Natural killer cell (primary cell): ENCODE data around the gene SMIM20. TPM values are rescaled to one million over a fixed set of nuclear protein-coding genes. Genes with fewer than 3 reads are reported as not detected.
"Not testable (repeated sequence)": the region's sequence is repeated elsewhere in the genome, so short reads cannot be mapped to it uniquely, and the experiment has no call there.

Experiments used
- ATAC-seq, 3 donors: fragments of 150-1000 bp in 2 of 3; fragments of 200-7000 bp in 1 of 3; cut with Tn5 transposase; 1 replicate in 1 of 3; 2 replicates in 2 of 3; pipeline ENCODE4 v1.10.0; 2021; ENCODE audit warnings: mild to moderate bottlenecking in 2 of 3, moderate library complexity in 2 of 3
- DNase-seq, 2 donors: peaks; one replicate each; pipeline versions ENCODE4 v3.0.0 to v3.0.0-alpha.2; 2013 to 2021; ENCODE audit warnings: mixed read lengths in 1 of 2
- H3K27ac ChIP-seq: one replicate; pipeline ENCODE4 v1.5.1; 2013; ENCODE audit warnings: mild to moderate bottlenecking, low read length
- H3K27me3 ChIP-seq: one replicate; pipeline ENCODE4 v1.6.1; 2013; ENCODE audit warnings: low read length; ENCODE audit not compliant: control insufficient read depth, insufficient read depth
- H3K36me3 ChIP-seq: one replicate; pipeline ENCODE4 v1.6.1; 2013; ENCODE audit warnings: low read length; ENCODE audit not compliant: control insufficient read depth, insufficient read depth
- H3K4me1 ChIP-seq: one replicate; pipeline ENCODE4 v1.6.1; 2013; ENCODE audit warnings: low read length; ENCODE audit not compliant: control insufficient read depth, insufficient read depth
- H3K4me3 ChIP-seq: one replicate; pipeline ENCODE4 v1.5.1; 2013; ENCODE audit warnings: low read length
- H3K9me3 ChIP-seq: one replicate; pipeline ENCODE4 v1.6.1; 2013; ENCODE audit warnings: low read length; ENCODE audit not compliant: control insufficient read depth, insufficient read depth
- H3K27ac Mint-ChIP-seq, 2 donors: one replicate each; pipeline ENCODE4 v1.8.0; 2022; ENCODE audit warnings: mild to moderate bottlenecking in 2 of 2, mixed read lengths in 2 of 2, moderate library complexity in 1 of 2
- H3K27me3 Mint-ChIP-seq, 2 donors: one replicate each; pipeline ENCODE4 v1.8.0; 2022; ENCODE audit warnings: low read depth in 2 of 2, mixed read lengths in 2 of 2
- H3K36me3 Mint-ChIP-seq: one replicate; pipeline ENCODE4 v1.8.0; 2022; ENCODE audit warnings: mixed read lengths
- H3K4me1 Mint-ChIP-seq, 2 donors: one replicate each; pipeline ENCODE4 v1.8.0; 2022; ENCODE audit warnings: mixed read lengths in 2 of 2
- H3K4me3 Mint-ChIP-seq: one replicate; pipeline ENCODE4 v1.8.0; 2022; ENCODE audit warnings: mild to moderate bottlenecking, moderate library complexity, mixed read lengths
- H3K9me3 Mint-ChIP-seq, 2 donors: one replicate each; pipeline ENCODE4 v1.8.0; 2022; ENCODE audit warnings: mixed read lengths in 2 of 2
- CTCF ChIP-seq: fragments of 200-600 bp; IDR thresholded peaks from one replicate; pipeline ENCODE4 v1.8.0; 2022; ENCODE audit warnings: antibody characterized with exemption
- WGBS: methylation state at CpG from one replicate; pipeline ENCODE4 v1.1.7; 2013; ENCODE audit warnings: missing lambda C conversion rate; ENCODE audit not compliant: insufficient coverage; 5-methylcytosine and 5-hydroxymethylcytosine counted together
- intact Hi-C: fragments of 100-400 bp; cut with micrococcal nuclease; formaldehyde crosslinking; loops from one replicate; pipeline ENCODE4 v1.14.2; 2022
- total RNA-seq, 4 donors: library from RNA; stranded (reverse); fragments of 120-200 nt in 1 of 4; gene quantifications; one replicate each; pipeline versions ENCODE4 v1.2.3 to v1.2.4, GENCODE V29; 2013 to 2022

The SMIM20 gene
- total RNA-seq = 10 to 100 TPM; 10.3 to 11.5 (median 10.3) TPM
- total RNA-seq (2013) = 28.6 TPM

- intact Hi-C loops = loop anchor here (2.0 to 10.0 kb wide), 2 partner anchors 51 to 411 kb away; partner anchors contain the start of genes RBPJ and SEL1L3
- Histone ChIP-seq H3K27me3 (no peaks in the 10 kb centered on the region), H3K4me1 (peaks cover 18% of the 10 kb centered on the region), H3K9me3 (no peaks in the 10 kb centered on the region), H3K27ac (peak within 1 kb of the TSS; percentile 97), H3K4me3 (peak within 1 kb of the TSS; percentile 91), H3K36me3 (no peaks in the 10 kb centered on the region)
- ATAC-seq (peak; percentile 96 to 99 (median 96)), DNase-seq (peak; percentile 86 to 95)
- peak within 1 kb of the TSS; percentile 97 for H3K4me3 Mint-ChIP-seq
- H3K4me1 Mint-ChIP-seq = peaks cover 16 to 24% of the 10 kb centered on the region in 2 donors
- peak within 1 kb of the TSS; percentile 95 to 99 for H3K27ac Mint-ChIP-seq
- no peaks in the 10 kb centered on the region for H3K36me3 Mint-ChIP-seq
- 1% methylated on average over 54 of the region's 57 CpGs for WGBS
- no peaks in the 10 kb centered on the region for H3K9me3 Mint-ChIP-seq
- peaks cover 1 to 5% of the 10 kb centered on the region in 2 donors for H3K27me3 Mint-ChIP-seq
- no peak for TF ChIP-seq CTCF
Measured at GRCh38 chr4:25913851-25914669, at the start of gene SMIM20. Gene SMIM20, plus strand, starts transcription at chr4:25914220. Its CDS starts 94 bp downstream, at chr4:25914314.

GRCh38 chr4:25865586-25865985, 48.4 kb upstream of the SMIM20 start:
- Histone ChIP-seq H3K27ac (peak overlapping the region; percentile 26), H3K4me1 (peaks cover 10% of the 10 kb centered on the region), H3K36me3 (no peaks in the 10 kb centered on the region), H3K4me3 (no peak overlapping the region), H3K9me3 (no peaks in the 10 kb centered on the region), H3K27me3 (no peaks in the 10 kb centered on the region)
- Mint-ChIP-seq H3K36me3 (no peaks in the 10 kb centered on the region), H3K4me1 (peaks cover 16 to 22% of the 10 kb centered on the region in 2 donors), H3K27me3 (no peaks in the 10 kb centered on the region), H3K9me3 (no peaks in the 10 kb centered on the region), H3K27ac (no peak overlapping the region), H3K4me3 (peak overlapping the region; percentile 41)
- no peak for TF ChIP-seq CTCF
- DNase-seq (no peak), ATAC-seq (no peak)
- intact Hi-C loops = no loop called here
- WGBS = 94% methylated on average over 4 of the region's 4 CpGs

GRCh38 chr4:25866401-25866800, 47.6 kb upstream of the SMIM20 start:
- ATAC-seq, H3K4me3 ChIP-seq, H3K36me3 ChIP-seq, H3K4me1 ChIP-seq, intact Hi-C loops, H3K36me3 Mint-ChIP-seq, H3K9me3 ChIP-seq, H3K27me3 Mint-ChIP-seq, H3K27ac Mint-ChIP-seq, H3K27me3 ChIP-seq, DNase-seq, H3K4me3 Mint-ChIP-seq, H3K9me3 Mint-ChIP-seq, H3K27ac ChIP-seq: not testable (repeated sequence)
- WGBS = 62% methylated on average over 3 of the region's 4 CpGs
- peaks cover 8 to 14% of the 10 kb centered on the region in 2 donors for H3K4me1 Mint-ChIP-seq

- WGBS = 92% methylated on average over 6 of the region's 6 CpGs
- H3K9me3 ChIP-seq = no peaks in the 10 kb centered on the region
- no peak for ATAC-seq
- DNase-seq = no peak
- H3K9me3 Mint-ChIP-seq = no peaks in the 10 kb centered on the region
- H3K27ac Mint-ChIP-seq = no peak overlapping the region
- peaks cover 8% of the 10 kb centered on the region for H3K4me1 ChIP-seq
- no peak overlapping the region for H3K4me3 ChIP-seq
- intact Hi-C loops = no loop called here
- no peaks in the 10 kb centered on the region for H3K27me3 Mint-ChIP-seq
- no peaks in the 10 kb centered on the region for H3K36me3 Mint-ChIP-seq
- no peaks in the 10 kb centered on the region for H3K36me3 ChIP-seq
- TF ChIP-seq CTCF = no peak
- no peaks in the 10 kb centered on the region for H3K27me3 ChIP-seq
- H3K4me1 Mint-ChIP-seq = peaks cover 0 to 6% of the 10 kb centered on the region in 2 donors
- no peak overlapping the region for H3K27ac ChIP-seq
- no peak overlapping the region for H3K4me3 Mint-ChIP-seq
Measured at GRCh38 chr4:25867781-25868294, 46.2 kb upstream of the SMIM20 start.
